ENCODE data around the gene GGA3. TPM values are rescaled to one million over a fixed set of nuclear protein-coding genes. Genes with fewer than 3 reads are reported as not detected.

GGA3 gene
- total RNA-seq, 1 experiment from 2014 or later = 58.3 TPM

GRCh38 chr17:75300280-75300679, 38.9 kb upstream of the GGA3 start:
- no peaks in the 10 kb centered on the region for H3K4me1 ChIP-seq (ENCODE audit: control insufficient read depth in 1 of 2, insufficient read depth in 2 of 2, low read length in 2 of 2)
- no peak overlapping the region for H3K9ac ChIP-seq (ENCODE audit: low read length)
- DNase-seq (ENCODE audit: low read depth, low spot score) (no peak), ATAC-seq (no peak)
- no peaks in the 10 kb centered on the region for H4K20me1 ChIP-seq (ENCODE audit: insufficient read depth)
- no peaks in the 10 kb centered on the region for H3K27me3 ChIP-seq (ENCODE audit: insufficient read depth, low read length)
- H3K9me2 ChIP-seq (ENCODE audit: insufficient read depth) = no peaks in the 10 kb centered on the region
- no peak overlapping the region for H2AFZ ChIP-seq (ENCODE audit: low read depth, low read length, poor library complexity, severe bottlenecking)
- intact Hi-C loops (cut with micrococcal nuclease) = no loop called here
- no peaks in the 10 kb centered on the region for H3K79me2 ChIP-seq (ENCODE audit: insufficient read depth, low read length)
- RAD21 ChIA-PET (ENCODE audit: low non-redundant PET in 1 of 2, low total read pairs in 2 of 2, uncharacterized antibody in 2 of 2, unreplicated experiment in 2 of 2) = no interaction called here
- no peak overlapping the region for H3K4me2 ChIP-seq (ENCODE audit: low read length)
- no peak for TF ChIP-seq SRF (IDR thresholded peaks at IDR 0.05; ENCODE audit: low read depth)
- no peak for TF ChIP-seq ZFX (IDR thresholded peaks at IDR 0.05)
- TF ChIP-seq, protein P1, sequence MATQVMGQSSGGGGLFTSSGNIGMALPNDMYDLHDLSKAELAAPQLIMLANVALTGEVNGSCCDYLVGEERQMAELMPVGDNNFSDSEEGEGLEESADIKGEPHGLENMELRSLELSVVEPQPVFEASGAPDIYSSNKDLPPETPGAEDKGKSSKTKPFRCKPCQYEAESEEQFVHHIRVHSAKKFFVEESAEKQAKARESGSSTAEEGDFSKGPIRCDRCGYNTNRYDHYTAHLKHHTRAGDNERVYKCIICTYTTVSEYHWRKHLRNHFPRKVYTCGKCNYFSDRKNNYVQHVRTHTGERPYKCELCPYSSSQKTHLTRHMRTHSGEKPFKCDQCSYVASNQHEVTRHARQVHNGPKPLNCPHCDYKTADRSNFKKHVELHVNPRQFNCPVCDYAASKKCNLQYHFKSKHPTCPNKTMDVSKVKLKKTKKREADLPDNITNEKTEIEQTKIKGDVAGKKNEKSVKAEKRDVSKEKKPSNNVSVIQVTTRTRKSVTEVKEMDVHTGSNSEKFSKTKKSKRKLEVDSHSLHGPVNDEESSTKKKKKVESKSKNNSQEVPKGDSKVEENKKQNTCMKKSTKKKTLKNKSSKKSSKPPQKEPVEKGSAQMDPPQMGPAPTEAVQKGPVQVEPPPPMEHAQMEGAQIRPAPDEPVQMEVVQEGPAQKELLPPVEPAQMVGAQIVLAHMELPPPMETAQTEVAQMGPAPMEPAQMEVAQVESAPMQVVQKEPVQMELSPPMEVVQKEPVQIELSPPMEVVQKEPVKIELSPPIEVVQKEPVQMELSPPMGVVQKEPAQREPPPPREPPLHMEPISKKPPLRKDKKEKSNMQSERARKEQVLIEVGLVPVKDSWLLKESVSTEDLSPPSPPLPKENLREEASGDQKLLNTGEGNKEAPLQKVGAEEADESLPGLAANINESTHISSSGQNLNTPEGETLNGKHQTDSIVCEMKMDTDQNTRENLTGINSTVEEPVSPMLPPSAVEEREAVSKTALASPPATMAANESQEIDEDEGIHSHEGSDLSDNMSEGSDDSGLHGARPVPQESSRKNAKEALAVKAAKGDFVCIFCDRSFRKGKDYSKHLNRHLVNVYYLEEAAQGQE (IDR thresholded peaks at IDR 0.05; ENCODE audit: low read depth) = no peak
- no peak for TF ChIP-seq ZNF274 (IDR thresholded peaks at IDR 0.05; ENCODE audit: low read depth, low read length)
- TF ChIP-seq, protein P2, sequence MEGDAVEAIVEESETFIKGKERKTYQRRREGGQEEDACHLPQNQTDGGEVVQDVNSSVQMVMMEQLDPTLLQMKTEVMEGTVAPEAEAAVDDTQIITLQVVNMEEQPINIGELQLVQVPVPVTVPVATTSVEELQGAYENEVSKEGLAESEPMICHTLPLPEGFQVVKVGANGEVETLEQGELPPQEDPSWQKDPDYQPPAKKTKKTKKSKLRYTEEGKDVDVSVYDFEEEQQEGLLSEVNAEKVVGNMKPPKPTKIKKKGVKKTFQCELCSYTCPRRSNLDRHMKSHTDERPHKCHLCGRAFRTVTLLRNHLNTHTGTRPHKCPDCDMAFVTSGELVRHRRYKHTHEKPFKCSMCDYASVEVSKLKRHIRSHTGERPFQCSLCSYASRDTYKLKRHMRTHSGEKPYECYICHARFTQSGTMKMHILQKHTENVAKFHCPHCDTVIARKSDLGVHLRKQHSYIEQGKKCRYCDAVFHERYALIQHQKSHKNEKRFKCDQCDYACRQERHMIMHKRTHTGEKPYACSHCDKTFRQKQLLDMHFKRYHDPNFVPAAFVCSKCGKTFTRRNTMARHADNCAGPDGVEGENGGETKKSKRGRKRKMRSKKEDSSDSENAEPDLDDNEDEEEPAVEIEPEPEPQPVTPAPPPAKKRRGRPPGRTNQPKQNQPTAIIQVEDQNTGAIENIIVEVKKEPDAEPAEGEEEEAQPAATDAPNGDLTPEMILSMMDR (IDR thresholded peaks at IDR 0.05 in 2 of 3, conservative IDR thresholded peaks at IDR 0.05 in 1 of 3; ENCODE audit: borderline replicate concordance in 1 of 3, insufficient read depth in 1 of 3, low read depth in 2 of 3, low read length in 2 of 3) = no peak
- no peak for TF ChIP-seq POLR2A (IDR thresholded peaks at IDR 0.05; ENCODE audit: borderline replicate concordance, extremely low read depth, insufficient read depth, insufficient read length)
- H3K4me3 ChIP-seq (replicated peaks in 1 of 2; ENCODE audit: low read depth in 1 of 2, low read length in 2 of 2) = no peak overlapping the region
- CTCF ChIA-PET = no interaction called here
- H3K9me3 ChIP-seq (ENCODE audit: control insufficient read depth in 1 of 2, insufficient read depth in 1 of 2, low read depth in 1 of 2, low read length in 2 of 2) = no peaks in the 10 kb centered on the region
- H3K36me3 ChIP-seq (ENCODE audit: control insufficient read depth in 1 of 2, insufficient read depth in 2 of 2, low read length in 2 of 2) = no peaks in the 10 kb centered on the region
- BruUV-seq (replicated peaks) = no TSS peak
- H3K27ac ChIP-seq (ENCODE audit: low read depth, low read length) = no peak overlapping the region
- POLR2A ChIA-PET = interaction anchor here (1.9 kb wide), 1 partner anchor 11 kb away, joined by 11 read pairs; the partner anchor contains the start of gene SLC25A19
